SU-DHL-6 (cell line): Measurements from ENCODE around the gene RNF181.

Experiments used
- CTCF ChIP-seq: fragments of 200-600 bp; sonication (generic); IDR thresholded peaks from one replicate; pipeline ENCODE4 v1.5.1; 2017; ENCODE audit warnings: antibody characterized with exemption, mild to moderate bottlenecking, low read length, moderate library complexity; ENCODE audit not compliant: insufficient read depth, poor library complexity, severe bottlenecking
- EZH2phosphoT487 ChIP-seq: fragments of 200-600 bp; sonication (generic), shearing (Covaris generic); conservative IDR thresholded peaks from 2 replicates; pipeline ENCODE4 v1.6.1; 2018; ENCODE audit warnings: mild to moderate bottlenecking, antibody characterized with exemption, low read length, moderate library complexity, mixed read lengths

DNA sequence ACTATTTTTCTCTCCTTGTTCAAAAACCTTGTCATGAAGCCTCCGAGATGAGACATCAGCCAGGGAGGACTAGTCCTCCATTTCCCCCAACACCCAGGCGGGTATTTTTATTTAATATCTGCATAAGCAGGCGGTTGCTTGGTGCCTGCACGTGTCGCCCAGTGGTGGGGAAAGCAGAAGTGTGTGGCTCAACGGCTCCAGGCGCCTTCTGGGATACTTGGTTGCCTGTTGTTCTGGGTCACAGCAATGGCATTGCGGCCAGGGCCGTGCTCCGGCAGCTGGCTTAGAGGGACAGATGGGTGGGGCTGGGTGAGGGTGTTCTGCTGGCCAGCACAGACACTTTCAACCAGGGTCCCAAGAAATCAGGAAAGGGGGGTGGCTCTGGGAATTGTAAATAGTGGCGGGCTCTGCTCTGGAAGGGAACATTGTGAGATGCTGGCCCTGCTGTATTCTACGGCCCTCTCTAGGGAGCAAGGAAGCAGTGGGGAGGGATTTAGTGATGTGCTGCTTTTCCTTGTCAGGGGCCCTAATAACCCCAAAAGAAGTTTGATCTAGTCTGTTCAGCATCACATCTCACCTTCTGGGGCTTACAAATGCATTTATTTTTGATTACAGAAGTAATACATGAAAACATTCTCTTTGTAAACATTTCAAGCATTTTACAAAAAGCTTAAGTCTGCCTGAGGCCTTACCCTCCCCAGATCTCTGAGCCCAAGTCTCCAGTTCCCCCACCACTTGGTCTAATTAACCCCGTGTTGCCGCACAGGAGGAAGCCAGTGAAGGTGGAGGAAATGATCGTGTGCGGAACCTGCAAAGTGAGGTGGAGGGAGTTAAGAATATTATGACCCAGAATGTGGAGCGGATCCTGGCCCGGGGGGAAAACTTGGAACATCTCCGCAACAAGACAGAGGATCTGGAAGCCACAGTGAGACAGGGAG is 17.0 kb upstream of the RNF181 start:
- TF ChIP-seq CTCF (no peak), EZH2phosphoT487 (no peak)
